ACC112 (cell line): ENCODE measurements around the gene SEZ6L2.
A peak's percentile ranks its signal among the peaks of the same experiment; 100 is the strongest.
"Not testable (repeated sequence)": the region's sequence is repeated elsewhere in the genome, so short reads cannot be mapped to it uniquely, and the experiment has no call there.

ENCODE experiments used
- H2AFZ ChIP-seq: fragments of 200-600 bp; sonication (generic); one replicate; pipeline ENCODE4 v1.6.0; 2017; ENCODE audit warnings: antibody characterized with exemption, low read length; ENCODE audit not compliant: unreplicated experiment
- H3K27ac ChIP-seq: fragments of 200-600 bp; sonication (generic); 2 replicates; pipeline ENCODE4 v1.5.1; 2014; ENCODE audit warnings: low read depth, mild to moderate bottlenecking, antibody characterized with exemption, low read length, moderate library complexity
- H3K27me3 ChIP-seq: fragments of 200-600 bp; sonication (generic); 2 replicates; pipeline ENCODE4 v1.6.1; 2014; ENCODE audit warnings: mild to moderate bottlenecking, antibody characterized with exemption, low read length, moderate library complexity, mixed read lengths; ENCODE audit not compliant: insufficient read depth
- H3K36me3 ChIP-seq: fragments of 200-600 bp; sonication (generic); 2 replicates; pipeline ENCODE4 v1.6.1; 2016; ENCODE audit warnings: mild to moderate bottlenecking, antibody characterized with exemption, low read length, moderate library complexity, mixed read lengths; ENCODE audit not compliant: insufficient read depth
- H3K4me1 ChIP-seq: fragments of 200-600 bp; sonication (generic); one replicate; pipeline ENCODE4 v1.6.1; 2016; ENCODE audit warnings: low read length, mixed read lengths; ENCODE audit not compliant: insufficient read depth, unreplicated experiment, control insufficient read depth
- H3K4me3 ChIP-seq: fragments of 200-600 bp; sonication (generic); 2 replicates; pipeline ENCODE4 v1.5.1; 2014; ENCODE audit warnings: mild to moderate bottlenecking, low read depth, low read length
- H3K79me2 ChIP-seq: fragments of 200-600 bp; sonication (generic); one replicate; pipeline ENCODE4 v1.6.0; 2016; ENCODE audit warnings: low read length; ENCODE audit not compliant: control insufficient read depth, unreplicated experiment, insufficient read depth

Gene SEZ6L2

GRCh38 chr16:29839822-29840221, 59.5 kb downstream of the SEZ6L2 start:
- Histone ChIP-seq H3K27ac (no peak overlapping the region), H2AFZ (no peak overlapping the region), H3K4me1 (no peaks in the 10 kb centered on the region), H3K36me3 (peaks cover 24% of the 10 kb centered on the region), H3K27me3 (no peaks in the 10 kb centered on the region), H3K79me2 (no peaks in the 10 kb centered on the region), H3K4me3 (no peak overlapping the region)

- H3K4me1 ChIP-seq, result no peaks in the 10 kb centered on the region
- H3K36me3 ChIP-seq, result peaks cover 33% of the 10 kb centered on the region
- no peak overlapping the region for H2AFZ ChIP-seq
Measured at GRCh38 chr16:29837841-29838240, 61.5 kb downstream of the SEZ6L2 start.

GRCh38 chr16:29836623-29837022, 62.7 kb downstream of the SEZ6L2 start:
- H3K4me1 ChIP-seq, result no peaks in the 10 kb centered on the region
- H3K36me3 ChIP-seq, result peaks cover 33% of the 10 kb centered on the region
- no peak overlapping the region for H3K27ac ChIP-seq
- no peaks in the 10 kb centered on the region for H3K79me2 ChIP-seq
- H3K27me3 ChIP-seq, result no peaks in the 10 kb centered on the region
- H2AFZ ChIP-seq, result no peak overlapping the region
- H3K4me3 ChIP-seq, result no peak overlapping the region

More at GRCh38 chr16:29837841-29838240, 61.5 kb downstream of the SEZ6L2 start:
- Histone ChIP-seq H3K27ac (no peak overlapping the region), H3K4me3 (no peak overlapping the region), H3K79me2 (no peaks in the 10 kb centered on the region), H3K27me3 (no peaks in the 10 kb centered on the region)

- H3K36me3 ChIP-seq, result peaks cover 33% of the 10 kb centered on the region
- H3K27me3 ChIP-seq, result no peaks in the 10 kb centered on the region
- H3K27ac ChIP-seq, result no peak overlapping the region
- no peak overlapping the region for H3K4me3 ChIP-seq
- peaks cover under 1% of the 10 kb centered on the region for H3K79me2 ChIP-seq
- no peak overlapping the region for H2AFZ ChIP-seq
- H3K4me1 ChIP-seq, result no peaks in the 10 kb centered on the region
Measured at GRCh38 chr16:29835926-29836325, 63.4 kb downstream of the SEZ6L2 start.

- Histone ChIP-seq H3K4me1 (no peaks in the 10 kb centered on the region), H3K4me3 (no peak overlapping the region), H2AFZ (no peak overlapping the region), H3K79me2 (peaks cover 18% of the 10 kb centered on the region), H3K27me3 (no peaks in the 10 kb centered on the region), H3K27ac (no peak overlapping the region), H3K36me3 (peaks cover 24% of the 10 kb centered on the region)
Measured at GRCh38 chr16:29834079-29834478, 65.3 kb downstream of the SEZ6L2 start.

- not testable (repeated sequence) for H3K4me1 ChIP-seq, H3K27ac ChIP-seq, H2AFZ ChIP-seq, H3K27me3 ChIP-seq, H3K4me3 ChIP-seq
- peaks cover 20% of the 10 kb centered on the region for H3K36me3 ChIP-seq
- H3K79me2 ChIP-seq, result peaks cover 26% of the 10 kb centered on the region
Measured at GRCh38 chr16:29833219-29833618, 66.1 kb downstream of the SEZ6L2 start.

GRCh38 chr16:29831490-29831889, 67.9 kb downstream of the SEZ6L2 start:
- Histone ChIP-seq H3K79me2 (peaks cover 42% of the 10 kb centered on the region), H3K27ac (no peak overlapping the region), H3K27me3 (no peaks in the 10 kb centered on the region), H2AFZ (no peak overlapping the region), H3K36me3 (peaks cover 12% of the 10 kb centered on the region), H3K4me3 (no peak overlapping the region), H3K4me1 (peaks cover 9% of the 10 kb centered on the region)

GRCh38 chr16:29830774-29831173, 68.6 kb downstream of the SEZ6L2 start:
- peaks cover 48% of the 10 kb centered on the region for H3K79me2 ChIP-seq

GRCh38 chr16:29826342-29826695, 73.0 kb downstream of the SEZ6L2 start:
- H3K27ac ChIP-seq, result peak overlapping the region; percentile 74

More at GRCh38 chr16:29830774-29831173, 68.6 kb downstream of the SEZ6L2 start:
- peaks cover 14% of the 10 kb centered on the region for H3K4me1 ChIP-seq
- no peak overlapping the region for H3K27ac ChIP-seq
- H2AFZ ChIP-seq, result no peak overlapping the region
- H3K36me3 ChIP-seq, result peaks cover 11% of the 10 kb centered on the region; the same call in 1 of the 2 replicates
- H3K4me3 ChIP-seq, result no peak overlapping the region
- no peaks in the 10 kb centered on the region for H3K27me3 ChIP-seq

GRCh38 chr16:29825145-29826044, 74.0 kb downstream of the SEZ6L2 start:
- peaks cover 84% of the 10 kb centered on the region for H3K79me2 ChIP-seq
- H3K27me3 ChIP-seq, result no peaks in the 10 kb centered on the region
- H3K27ac ChIP-seq, result peak overlapping the region; percentile 74
- H3K36me3 ChIP-seq, result no peaks in the 10 kb centered on the region
- peaks cover 55% of the 10 kb centered on the region for H3K4me1 ChIP-seq
- peak overlapping the region; percentile 54 for H3K4me3 ChIP-seq
- H2AFZ ChIP-seq, result no peak overlapping the region

More at GRCh38 chr16:29826342-29826695, 73.0 kb downstream of the SEZ6L2 start:
- Histone ChIP-seq H3K4me1 (peaks cover 53% of the 10 kb centered on the region), H2AFZ (no peak overlapping the region), H3K79me2 (peaks cover 81% of the 10 kb centered on the region), H3K27me3 (no peaks in the 10 kb centered on the region), H3K4me3 (peak overlapping the region; percentile 54), H3K36me3 (no peaks in the 10 kb centered on the region)

- Histone ChIP-seq H3K79me2 (peaks cover 85% of the 10 kb centered on the region), H2AFZ (no peak overlapping the region), H3K27ac (peak overlapping the region; percentile 74), H3K4me3 (peak overlapping the region; percentile 54), H3K27me3 (no peaks in the 10 kb centered on the region), H3K36me3 (no peaks in the 10 kb centered on the region), H3K4me1 (peaks cover 56% of the 10 kb centered on the region)
Measured at GRCh38 chr16:29824589-29825144, 74.7 kb downstream of the SEZ6L2 start.
